K562 (cell line): ENCODE measurements around the gene PNPLA1. TPM values are rescaled to one million over a fixed set of nuclear protein-coding genes. Genes with fewer than 3 reads are reported as not detected.

Experiments used
- BCOR ChIP-seq: fragments of 450-650 bp; IDR thresholded peaks from 2 replicates; pipeline ENCODE4 v1.6.1; 2016
- BMI1 ChIP-seq: fragments of 150-350 bp; IDR thresholded peaks from 2 replicates; pipeline ENCODE4 v1.6.1; 2014; ENCODE audit warnings: low read length
- CBFA2T2 ChIP-seq: fragments of 450-650 bp; conservative IDR thresholded peaks from 2 replicates; pipeline ENCODE4 v1.6.1; 2017; ENCODE audit warnings: mild to moderate bottlenecking
- CBFA2T3 ChIP-seq: fragments of 450-650 bp; IDR thresholded peaks from 2 replicates; pipeline ENCODE4 v1.6.1; 2017
- CCNT2 ChIP-seq: IDR thresholded peaks from 2 replicates; pipeline ENCODE4 v1.6.1; 2011; ENCODE audit warnings: borderline replicate concordance, low read depth, mild to moderate bottlenecking, moderate library complexity, mixed read lengths, low read length; ENCODE audit not compliant: insufficient read length; ENCODE audit errors: extremely low read depth
- CEBPB ChIP-seq: fragments of 450-650 bp; IDR thresholded peaks from 2 replicates; pipeline ENCODE4 v1.6.1; 2016; ENCODE audit warnings: missing genetic modification characterization, missing compliant biosample characterization
- CHD4 ChIP-seq: fragments of 200-600 bp; sonication (generic); IDR thresholded peaks from 3 replicates; pipeline ENCODE4 v1.6.1; 2012; ENCODE audit warnings: low read depth, mild to moderate bottlenecking, mixed read lengths, low read length, inconsistent platforms; ENCODE audit not compliant: insufficient read depth, insufficient replicate concordance, poor library complexity, severe bottlenecking
- FOXK2 ChIP-seq, 2 experiments: fragments of 450-650 bp; IDR thresholded peaks in 1 of 2; conservative IDR thresholded peaks in 1 of 2; 2 replicates each; pipeline ENCODE4 v1.6.1; 2016; ENCODE audit warnings: low read depth in 2 of 2, mild to moderate bottlenecking in 1 of 2
- KAT7 ChIP-seq: sonication (generic); formaldehyde crosslinking; IDR thresholded peaks from 2 replicates; pipeline ENCODE4 v1.8.0; 2022; ENCODE audit warnings: missing genetic modification reagents, mild to moderate bottlenecking, borderline replicate concordance
- KLF1 ChIP-seq: fragments of 450-650 bp; IDR thresholded peaks from 2 replicates; pipeline ENCODE4 v1.6.1; 2016; ENCODE audit warnings: missing genetic modification characterization, missing compliant biosample characterization
- L3MBTL2 ChIP-seq: fragments of 450-650 bp; IDR thresholded peaks from 2 replicates; pipeline ENCODE4 v1.6.1; 2016; ENCODE audit warnings: mild to moderate bottlenecking, moderate library complexity
- MYNN ChIP-seq, 2 experiments: sonication (generic); formaldehyde crosslinking in 1 of 2; IDR thresholded peaks; 2 replicates each; pipeline versions ENCODE4 v1.5.0 to v1.6.1; 2016 to 2020; ENCODE audit warnings: antibody characterized with exemption in 1 of 2, missing genetic modification reagents in 1 of 2
- PCBP1 ChIP-seq: fragments of 200-400 bp; formaldehyde crosslinking; IDR thresholded peaks from 2 replicates; pipeline ENCODE4 v1.6.1; 2018; ENCODE audit warnings: mild to moderate bottlenecking, low read depth, low read length; ENCODE audit not compliant: poor library complexity, severe bottlenecking
- PML ChIP-seq: IDR thresholded peaks from 2 replicates; pipeline ENCODE4 v1.6.1; 2012; ENCODE audit warnings: low read length, inconsistent platforms
- RBM39 ChIP-seq: fragments of 200-400 bp; formaldehyde crosslinking; optimal IDR thresholded peaks from 2 replicates; pipeline ENCODE3; 2018; ENCODE audit warnings: low read depth, low read length
- SIN3B ChIP-seq: fragments of 450-650 bp; IDR thresholded peaks from 2 replicates; pipeline ENCODE4 v1.6.1; 2017; ENCODE audit warnings: low read depth, mild to moderate bottlenecking, moderate library complexity
- SMAD4 ChIP-seq: fragments of 250-450 bp; sonication (Bioruptor Pico); conservative IDR thresholded peaks from 2 replicates; pipeline ENCODE4 v1.8.0; 2021; ENCODE audit warnings: inconsistent platforms, mild to moderate bottlenecking, moderate library complexity
- STAT5A ChIP-seq: IDR thresholded peaks from 2 replicates; pipeline ENCODE4 v1.6.1; 2012; ENCODE audit warnings: low read length, inconsistent platforms, borderline replicate concordance
- ZNF551 ChIP-seq: fragments of 250-450 bp; sonication (Bioruptor Pico); IDR thresholded peaks from 2 replicates; pipeline ENCODE4 v1.5.0; 2021; ENCODE audit warnings: mild to moderate bottlenecking, moderate library complexity
- polyA plus RNA-seq, 8 experiments: library from polyadenylated mRNA; depleted of rRNA in 4 of 8; stranded (reverse) in 5 of 8; unstranded in 3 of 8; fragments of >200 nt; fragmentation: Nextera tagmentation in 2 of 8; fragmentation: Illumina TruSeq in 1 of 8; extraction: Ambion mirVana in 2 of 8; extraction: Trizol in 1 of 8; gene quantifications; 2 replicates each; pipeline versions ENCODE4 v1.2.1 to v1.2.3, GENCODE V29; 2011 to 2014; ENCODE audit warnings: inconsistent platforms in 1 of 8, missing spikeins in 1 of 8
- total RNA-seq, 7 experiments: library from RNA; depleted of rRNA in 6 of 7; stranded (reverse); fragments of >200 nt in 6 of 7; fragmentation: Illumina TruSeq in 2 of 7; extraction: Trizol in 2 of 7; gene quantifications; 2 replicates each; pipeline versions ENCODE4 v1.2.1 to v1.2.3, GENCODE V29; 2011 to 2021; ENCODE audit warnings: low replicate concordance in 1 of 7
- TF ChIP-seq, protein P1 (sequence below): fragments of 450-650 bp; conservative IDR thresholded peaks from 2 replicates; pipeline ENCODE4 v1.6.1; 2016; ENCODE audit warnings: missing genetic modification characterization, low read depth, mild to moderate bottlenecking, missing compliant biosample characterization, moderate library complexity
- TF ChIP-seq, protein P2 (sequence below): fragments of 450-650 bp; IDR thresholded peaks from 2 replicates; pipeline ENCODE4 v1.7.1; 2018; ENCODE audit warnings: mild to moderate bottlenecking, low read depth; ENCODE audit not compliant: partially characterized antibody
- TF ChIP-seq, protein P3 (sequence below): fragments of 450-650 bp; IDR thresholded peaks from 2 replicates; pipeline ENCODE4 v1.6.1; 2016
- TF ChIP-seq, protein P4 (sequence below): fragments of 450-650 bp; IDR thresholded peaks from 2 replicates; pipeline ENCODE4 v1.6.1; 2018; ENCODE audit warnings: mild to moderate bottlenecking, low read depth; ENCODE audit not compliant: partially characterized antibody

Gene PNPLA1
- total and polyA plus RNA-seq, 9 of the 15 experiments (the other 6 are each of a cell fraction or from before 2014, with no cell fraction given) = 0.04 to 0.27 (median 0.13) TPM; not detected in 2

DNA sequence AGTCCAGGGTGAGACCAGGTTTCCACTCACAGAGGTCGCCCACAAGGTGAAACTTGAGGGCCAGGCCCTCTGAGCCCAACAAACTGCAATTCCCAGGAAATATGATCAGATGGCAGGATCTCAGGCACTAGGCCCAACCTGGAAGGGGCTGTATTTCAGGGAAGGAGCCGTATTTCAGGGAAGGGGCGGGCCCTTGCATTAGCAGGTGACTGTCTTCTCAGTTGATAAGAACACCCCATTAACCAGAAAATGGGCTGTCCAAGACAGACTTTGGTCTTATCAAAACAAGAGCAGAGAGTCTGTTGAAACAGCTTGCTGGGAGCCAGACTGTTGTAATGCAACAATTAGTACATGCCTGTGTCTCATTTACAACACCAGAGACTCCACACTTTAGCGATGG, 77.8 kb downstream of the PNPLA1 start (continued):
- TF ChIP-seq RBM39 (no peak), BMI1 (no peak), SIN3B (no peak), FOXK2 (conservative IDR thresholded peaks at IDR 0.05 in 1 of 2, IDR thresholded peaks at IDR 0.05 in 1 of 2; ENCODE audit: low read depth in 2 of 2) (peak; percentile 36 to 65; a peak in 2 of 4 replicates), CHD4 (no peak), PCBP1 (no peak), KLF1 (tag) (peak; percentile 47; the same call in 1 of the 2 replicates), CBFA2T2 (peak; percentile 86), CBFA2T3 (peak; percentile 90), PML (peak; percentile 64; the same call in 1 of the 2 replicates), L3MBTL2 (peak; percentile 57), CEBPB (peak; percentile 95), SMAD4 (CRISPR knock-in tag) (peak; percentile 95), CCNT2 (peak; percentile 33), KAT7 (CRISPR knock-in tag) (0 out of 2 replicates have a peak, but pooled peaks have one; percentile 22), ZNF551 (no peak), BCOR (no peak), MYNN (IDR thresholded peaks at IDR 0.05) (peak; percentile 76; the same call in 1 of the 2 replicates), MYNN (CRISPR knock-in tag; IDR thresholded peaks at IDR 0.05) (no peak), STAT5A (peak; percentile 72)
- TF ChIP-seq, protein P1, sequence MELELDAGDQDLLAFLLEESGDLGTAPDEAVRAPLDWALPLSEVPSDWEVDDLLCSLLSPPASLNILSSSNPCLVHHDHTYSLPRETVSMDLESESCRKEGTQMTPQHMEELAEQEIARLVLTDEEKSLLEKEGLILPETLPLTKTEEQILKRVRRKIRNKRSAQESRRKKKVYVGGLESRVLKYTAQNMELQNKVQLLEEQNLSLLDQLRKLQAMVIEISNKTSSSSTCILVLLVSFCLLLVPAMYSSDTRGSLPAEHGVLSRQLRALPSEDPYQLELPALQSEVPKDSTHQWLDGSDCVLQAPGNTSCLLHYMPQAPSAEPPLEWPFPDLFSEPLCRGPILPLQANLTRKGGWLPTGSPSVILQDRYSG (tag) = peak; percentile 21; the same call in 1 of the 2 replicates
- TF ChIP-seq, protein P2, sequence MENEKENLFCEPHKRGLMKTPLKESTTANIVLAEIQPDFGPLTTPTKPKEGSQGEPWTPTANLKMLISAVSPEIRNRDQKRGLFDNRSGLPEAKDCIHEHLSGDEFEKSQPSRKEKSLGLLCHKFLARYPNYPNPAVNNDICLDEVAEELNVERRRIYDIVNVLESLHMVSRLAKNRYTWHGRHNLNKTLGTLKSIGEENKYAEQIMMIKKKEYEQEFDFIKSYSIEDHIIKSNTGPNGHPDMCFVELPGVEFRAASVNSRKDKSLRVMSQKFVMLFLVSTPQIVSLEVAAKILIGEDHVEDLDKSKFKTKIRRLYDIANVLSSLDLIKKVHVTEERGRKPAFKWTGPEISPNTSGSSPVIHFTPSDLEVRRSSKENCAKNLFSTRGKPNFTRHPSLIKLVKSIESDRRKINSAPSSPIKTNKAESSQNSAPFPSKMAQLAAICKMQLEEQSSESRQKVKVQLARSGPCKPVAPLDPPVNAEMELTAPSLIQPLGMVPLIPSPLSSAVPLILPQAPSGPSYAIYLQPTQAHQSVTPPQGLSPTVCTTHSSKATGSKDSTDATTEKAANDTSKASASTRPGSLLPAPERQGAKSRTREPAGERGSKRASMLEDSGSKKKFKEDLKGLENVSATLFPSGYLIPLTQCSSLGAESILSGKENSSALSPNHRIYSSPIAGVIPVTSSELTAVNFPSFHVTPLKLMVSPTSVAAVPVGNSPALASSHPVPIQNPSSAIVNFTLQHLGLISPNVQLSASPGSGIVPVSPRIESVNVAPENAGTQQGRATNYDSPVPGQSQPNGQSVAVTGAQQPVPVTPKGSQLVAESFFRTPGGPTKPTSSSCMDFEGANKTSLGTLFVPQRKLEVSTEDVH = no peak
- TF ChIP-seq, protein P3, sequence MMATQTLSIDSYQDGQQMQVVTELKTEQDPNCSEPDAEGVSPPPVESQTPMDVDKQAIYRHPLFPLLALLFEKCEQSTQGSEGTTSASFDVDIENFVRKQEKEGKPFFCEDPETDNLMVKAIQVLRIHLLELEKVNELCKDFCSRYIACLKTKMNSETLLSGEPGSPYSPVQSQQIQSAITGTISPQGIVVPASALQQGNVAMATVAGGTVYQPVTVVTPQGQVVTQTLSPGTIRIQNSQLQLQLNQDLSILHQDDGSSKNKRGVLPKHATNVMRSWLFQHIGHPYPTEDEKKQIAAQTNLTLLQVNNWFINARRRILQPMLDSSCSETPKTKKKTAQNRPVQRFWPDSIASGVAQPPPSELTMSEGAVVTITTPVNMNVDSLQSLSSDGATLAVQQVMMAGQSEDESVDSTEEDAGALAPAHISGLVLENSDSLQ = peak; percentile 54; the same call in 1 of the 2 replicates
- TF ChIP-seq, protein P4, sequence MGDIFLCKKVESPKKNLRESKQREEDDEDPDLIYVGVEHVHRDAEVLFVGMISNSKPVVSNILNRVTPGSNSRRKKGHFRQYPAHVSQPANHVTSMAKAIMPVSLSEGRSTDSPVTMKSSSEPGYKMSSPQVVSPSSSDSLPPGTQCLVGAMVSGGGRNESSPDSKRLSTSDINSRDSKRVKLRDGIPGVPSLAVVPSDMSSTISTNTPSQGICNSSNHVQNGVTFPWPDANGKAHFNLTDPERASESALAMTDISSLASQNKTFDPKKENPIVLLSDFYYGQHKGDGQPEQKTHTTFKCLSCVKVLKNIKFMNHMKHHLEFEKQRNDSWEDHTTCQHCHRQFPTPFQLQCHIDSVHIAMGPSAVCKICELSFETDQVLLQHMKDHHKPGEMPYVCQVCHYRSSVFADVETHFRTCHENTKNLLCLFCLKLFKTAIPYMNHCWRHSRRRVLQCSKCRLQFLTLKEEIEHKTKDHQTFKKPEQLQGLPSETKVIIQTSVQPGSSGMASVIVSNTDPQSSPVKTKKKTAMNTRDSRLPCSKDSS = no peak
